Brain microvascular endothelial cell (primary cell): ENCODE data around the gene PHOX2A.
A peak's percentile ranks its signal among the peaks of the same experiment; 100 is the strongest.
"Not testable (repeated sequence)": the region's sequence is repeated elsewhere in the genome, so short reads cannot be mapped to it uniquely, and the experiment has no call there.

Source experiments
- DNase-seq: peaks from one replicate; pipeline ENCODE4 v3.0.0-alpha.2; 2020
- H3K27ac ChIP-seq: fragments of 250-450 bp; sonication (Bioruptor Pico); 2 replicates; pipeline ENCODE4 v1.5.1; 2020; ENCODE audit warnings: mild to moderate bottlenecking, moderate library complexity
- H3K27me3 ChIP-seq: fragments of 250-450 bp; sonication (Bioruptor Pico); replicated peaks from 2 replicates; pipeline ENCODE4 v1.5.1; 2020; ENCODE audit warnings: mild to moderate bottlenecking
- H3K36me3 ChIP-seq: fragments of 250-450 bp; sonication (Bioruptor Pico); replicated peaks from 2 replicates; pipeline ENCODE4 v1.5.1; 2020; ENCODE audit warnings: mild to moderate bottlenecking
- H3K4me3 ChIP-seq: 2 replicates; pipeline ENCODE4 v1.5.1; 2011; ENCODE audit warnings: low read depth, mild to moderate bottlenecking, control low read depth, low read length, moderate library complexity
- CTCF ChIP-seq: IDR thresholded peaks from 2 replicates; pipeline ENCODE4 v1.5.1; 2011; ENCODE audit warnings: low read depth, mild to moderate bottlenecking, moderate library complexity, low read length, control low read depth, inconsistent platforms; ENCODE audit errors: missing control alignments
- in situ Hi-C: cut with HindIII; loops from 2 replicates; pipeline ENCODE4 v1.10.0; 2017; ENCODE audit warnings: low sequenced_read_pairs, low pct_ligation_motif_present

The PHOX2A gene

DNA sequence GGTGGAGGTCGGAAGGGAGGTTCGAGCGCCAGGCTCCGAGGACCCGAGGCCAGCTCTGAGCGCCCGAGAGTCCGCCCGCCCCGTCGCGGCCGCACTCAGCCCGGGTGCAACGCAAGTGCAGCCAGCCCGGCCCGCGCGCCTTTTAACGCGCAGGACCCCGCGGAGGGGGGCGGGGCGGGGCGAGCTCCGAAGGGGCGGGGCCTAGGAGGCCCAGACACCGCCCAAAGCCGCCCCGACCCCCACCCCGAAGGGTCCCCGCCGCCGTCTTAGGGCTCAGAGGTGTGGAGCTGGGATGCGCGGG is at the start of gene PHOX2A:
TSS of gene PHOX2A (minus strand) at position 117 of the 301 bp plus-strand sequence. CDS start 172 bp downstream, outside the sequence.
- Histone ChIP-seq H3K27me3 (peaks cover 63% of the 10 kb centered on the region), H3K27ac (no peak within 1 kb of the TSS), H3K36me3 (no peaks in the 10 kb centered on the region), H3K4me3 (peak within 1 kb of the TSS; percentile 15)
- in situ Hi-C loops: no loop called here
- DNase-seq: no peak
- TF ChIP-seq CTCF: no peak

DNA sequence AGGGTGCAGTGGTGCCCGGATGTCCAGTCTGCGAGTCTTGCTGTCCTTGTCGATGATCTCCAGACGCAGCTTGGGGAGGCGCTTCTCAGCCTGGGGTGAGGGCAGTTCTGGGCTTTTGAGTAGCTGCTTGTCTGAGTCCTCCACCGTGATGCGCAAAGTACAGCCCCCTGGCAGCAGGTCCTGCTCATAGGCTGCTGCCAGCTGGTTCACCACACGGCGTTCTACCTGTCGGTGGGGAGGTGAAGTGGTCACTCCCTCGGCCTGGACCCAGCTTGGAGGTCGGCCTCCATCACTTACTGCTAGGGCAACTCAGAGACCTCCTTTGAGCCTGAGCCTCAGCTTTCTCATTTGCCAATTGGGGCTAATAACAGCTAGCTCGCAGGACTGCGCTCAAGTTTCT is 49.4 kb upstream of the PHOX2A start:
- Histone ChIP-seq H3K27me3 (no peaks in the 10 kb centered on the region), H3K27ac (no peak overlapping the region), H3K36me3 (peaks cover 6% of the 10 kb centered on the region), H3K4me3 (no peak overlapping the region)
- DNase-seq: no peak
- in situ Hi-C loops: no loop called here
- no peak for TF ChIP-seq CTCF

GRCh38 chr11:72292106-72292785 is 48.3 kb upstream of the PHOX2A start:
- H3K27ac ChIP-seq: no peak overlapping the region
- in situ Hi-C loops: no loop called here
- TF ChIP-seq CTCF: no peak
- H3K36me3 ChIP-seq: peaks cover 6% of the 10 kb centered on the region
- no peaks in the 10 kb centered on the region for H3K27me3 ChIP-seq
- H3K4me3 ChIP-seq: no peak overlapping the region
- no peak for DNase-seq

DNA sequence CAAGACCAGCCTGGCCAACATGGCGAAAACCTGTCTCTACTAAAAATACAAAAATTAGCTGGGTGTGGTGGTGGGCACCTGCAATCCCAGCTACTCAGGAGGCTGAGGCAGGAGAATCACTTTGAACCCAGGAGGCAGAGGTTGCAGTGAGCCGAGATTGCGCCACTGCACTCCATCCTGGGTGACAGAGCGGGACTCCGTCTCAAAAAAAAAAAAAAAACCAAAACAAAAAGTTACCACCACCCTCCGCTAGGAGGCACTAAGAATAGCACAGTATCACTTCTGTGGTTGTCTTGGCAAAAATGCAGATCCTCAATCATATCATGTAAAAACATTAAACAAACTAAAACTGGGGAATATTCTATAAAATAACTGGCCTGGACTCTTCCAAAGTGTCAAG is 46.8 kb upstream of the PHOX2A start:
- TF ChIP-seq CTCF: peak; percentile 56
- H3K4me3 ChIP-seq, in situ Hi-C loops, H3K27me3 ChIP-seq, DNase-seq, H3K27ac ChIP-seq, H3K36me3 ChIP-seq: not testable (repeated sequence)

DNA sequence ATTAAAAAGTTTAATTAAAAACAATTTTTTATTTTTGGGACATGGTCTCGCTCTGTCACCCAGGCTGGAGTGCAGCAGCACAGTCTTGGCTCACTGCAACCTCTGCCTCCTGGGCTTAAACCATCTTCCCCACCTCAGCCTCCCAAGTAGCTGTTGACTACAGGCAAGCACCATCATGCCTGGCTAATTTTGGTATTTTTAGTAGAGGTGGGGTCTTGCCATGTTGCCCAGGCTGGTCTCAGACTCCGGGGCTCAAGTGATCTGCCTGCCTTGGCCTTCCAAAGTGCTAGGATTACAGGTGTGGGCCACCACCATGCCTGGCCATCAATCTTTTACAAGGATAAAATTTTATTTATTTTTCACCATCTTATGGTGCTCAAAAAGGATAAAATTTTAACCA is 43.3 kb upstream of the PHOX2A start:
- Histone ChIP-seq H3K4me3 (no peak overlapping the region), H3K27ac (no peak overlapping the region), H3K27me3 (no peaks in the 10 kb centered on the region), H3K36me3 (no peaks in the 10 kb centered on the region)
- in situ Hi-C loops: no loop called here
- no peak for TF ChIP-seq CTCF
- no peak for DNase-seq

GRCh38 chr11:72283947-72284346 is 40.0 kb upstream of the PHOX2A start:
- Histone ChIP-seq H3K4me3 (no peak overlapping the region), H3K36me3 (no peaks in the 10 kb centered on the region)

More at GRCh38 chr11:72283947-72284346, 40.0 kb upstream of the PHOX2A start:
- H3K27ac ChIP-seq: no peak overlapping the region
- H3K27me3 ChIP-seq: no peaks in the 10 kb centered on the region
- DNase-seq: no peak
- in situ Hi-C loops: no loop called here
- no peak for TF ChIP-seq CTCF
